Keratinocyte (primary cell): Measurements from ENCODE around the gene CEP126. TPM values are rescaled to one million over a fixed set of nuclear protein-coding genes. Genes with fewer than 3 reads are reported as not detected.

Experiments used
- DNase-seq: peaks from one replicate; pipeline ENCODE4 v3.0.0-alpha.2; 2011; ENCODE audit warnings: low read depth, missing footprints, low spot score
- FAIRE-seq: peaks from 2 replicates; lab custom pipeline; 2011; peaks lifted over from hg19 to GRCh38; lab: Jason Lieb, UNC
- H2AFZ ChIP-seq: 2 replicates; pipeline ENCODE4 v1.6.0; 2012; ENCODE audit warnings: low read length, control low read depth, inconsistent platforms; ENCODE audit not compliant: control insufficient read depth
- H3K27ac ChIP-seq: 2 replicates; pipeline ENCODE4 v1.5.1; 2011; ENCODE audit warnings: low read length; ENCODE audit not compliant: control insufficient read depth, insufficient read depth
- H3K27me3 ChIP-seq: 3 replicates; pipeline ENCODE4 v1.6.0; 2011; ENCODE audit warnings: low read length; ENCODE audit not compliant: control insufficient read depth, insufficient read depth; ENCODE audit errors: extremely low read depth
- H3K36me3 ChIP-seq, 2 experiments: 2 replicates in 1 of 2; 3 replicates in 1 of 2; pipeline ENCODE4 v1.5.1; 2011; ENCODE audit warnings: low read length in 2 of 2, mild to moderate bottlenecking in 1 of 2; ENCODE audit not compliant: control insufficient read depth in 2 of 2, insufficient read depth in 2 of 2; ENCODE audit errors: extremely low read depth in 1 of 2
- H3K4me1 ChIP-seq: 3 replicates; pipeline ENCODE4 v1.5.1; 2011; ENCODE audit warnings: low read length; ENCODE audit not compliant: control insufficient read depth, insufficient read depth; ENCODE audit errors: extremely low read depth
- H3K4me2 ChIP-seq: 3 replicates; pipeline ENCODE4 v1.6.0; 2011; ENCODE audit warnings: low read depth, low read length; ENCODE audit not compliant: control insufficient read depth, insufficient read depth; ENCODE audit errors: extremely low read depth
- H3K4me3 ChIP-seq, 3 experiments: fragments of 200-600 bp in 1 of 3; sonication (generic) in 1 of 3; 2 replicates in 2 of 3; 3 replicates in 1 of 3; pipeline ENCODE4 v1.5.1; 2011 to 2016; ENCODE audit warnings: low read length in 3 of 3, mild to moderate bottlenecking in 3 of 3, control low read depth in 2 of 3, inconsistent platforms in 1 of 3, low read depth in 1 of 3, mixed read lengths in 1 of 3, mixed run types in 1 of 3, moderate library complexity in 1 of 3; ENCODE audit not compliant: control insufficient read depth in 2 of 3, insufficient read depth in 2 of 3; ENCODE audit errors: extremely low read depth in 1 of 3
- H3K79me2 ChIP-seq: 2 replicates; pipeline ENCODE4 v1.6.0; 2012; ENCODE audit warnings: low read length; ENCODE audit not compliant: control insufficient read depth, insufficient read depth
- H3K9ac ChIP-seq: 3 replicates; pipeline ENCODE4 v1.6.0; 2011; ENCODE audit warnings: low read length; ENCODE audit not compliant: control insufficient read depth, insufficient read depth; ENCODE audit errors: extremely low read depth
- H3K9me1 ChIP-seq: 3 replicates; pipeline ENCODE4 v1.6.0; 2011; ENCODE audit warnings: low read length; ENCODE audit not compliant: control insufficient read depth, insufficient read depth; ENCODE audit errors: extremely low read depth
- H3K9me3 ChIP-seq: 2 replicates; pipeline ENCODE4 v1.5.1; 2012; ENCODE audit warnings: low read depth, low read length; ENCODE audit not compliant: control insufficient read depth
- H4K20me1 ChIP-seq: 3 replicates; pipeline ENCODE4 v1.6.0; 2011; ENCODE audit warnings: low read length; ENCODE audit not compliant: control insufficient read depth, insufficient read depth; ENCODE audit errors: extremely low read depth
- EZH2 ChIP-seq: IDR thresholded peaks from one replicate; pipeline ENCODE4 v1.6.1; 2012; ENCODE audit warnings: inconsistent platforms, mild to moderate bottlenecking, low read length, moderate library complexity
- dilution Hi-C: fragments of 300-500 bp; cut with MboI; formaldehyde crosslinking; loops from one replicate; pipeline ENCODE4 v1.7.0; 2020; ENCODE audit warnings: low sequenced_read_pairs; ENCODE audit not compliant: extremely low pct_ligation_motif_present
- polyA plus RNA-seq, 5 experiments: library from polyadenylated mRNA; depleted of rRNA in 3 of 5; stranded (reverse) in 3 of 5; stranded (forward) in 1 of 5; unstranded in 1 of 5; fragments of >200 nt; gene quantifications; 1 replicate in 1 of 5; 2 replicates in 3 of 5; 3 replicates in 1 of 5; pipeline versions ENCODE4 v1.2.1 to v1.2.3, GENCODE V29; 2011 to 2012; ENCODE audit warnings: missing spikeins in 2 of 5, low read depth in 1 of 5, low replicate concordance in 1 of 5
- TF ChIP-seq, protein P1 (sequence below), 3 experiments: IDR thresholded peaks in 1 of 3; conservative IDR thresholded peaks in 1 of 3; optimal IDR thresholded peaks in 1 of 3; 2 replicates in 2 of 3; 3 replicates in 1 of 3; pipeline versions ENCODE3 to v1.5.1; 2011; ENCODE audit warnings: low read length in 3 of 3, mild to moderate bottlenecking in 3 of 3, moderate library complexity in 2 of 3, control low read depth in 1 of 3, inconsistent platforms in 1 of 3; ENCODE audit not compliant: insufficient read depth in 2 of 3; ENCODE audit errors: extremely low read depth in 1 of 3

CEP126 gene
- polyA plus RNA-seq, 1 donor (not counting 4 experiments of a cell fraction or from before 2014, with no cell fraction given) = 3.4 TPM

DNA sequence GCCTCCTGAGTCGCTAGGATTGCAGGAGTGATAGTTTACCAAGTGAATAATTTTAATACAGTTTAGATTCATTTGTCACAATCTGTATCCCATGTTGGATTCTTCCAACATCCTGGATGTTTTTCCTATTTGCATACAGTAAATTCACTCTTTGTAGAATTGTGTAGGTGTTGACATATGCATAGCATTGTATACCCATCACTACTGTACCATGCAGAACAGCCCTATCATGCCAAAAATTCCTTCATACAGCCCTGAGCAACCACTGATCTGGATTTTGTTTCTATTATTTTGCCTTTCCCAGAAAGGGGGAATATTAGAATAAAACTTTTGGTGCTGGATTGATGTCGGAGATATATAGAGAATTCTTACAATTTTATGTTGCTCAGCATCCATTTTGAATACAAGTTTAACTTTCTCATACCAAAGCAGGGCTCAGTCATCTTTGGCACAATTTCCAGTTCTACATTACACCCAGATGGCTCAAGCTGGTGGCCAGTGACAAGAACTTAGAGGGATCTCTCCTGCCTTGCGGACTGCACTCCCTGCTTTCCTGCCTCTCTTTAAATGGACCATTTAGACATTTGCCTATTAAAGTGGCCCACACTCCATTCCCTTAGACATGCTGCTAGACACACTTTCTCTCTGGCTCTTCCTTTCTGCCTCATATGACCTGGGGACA, 87.0 kb downstream of the CEP126 start:
- dilution Hi-C loops = no loop called here
- no peak for DNase-seq
- H3K9me3 ChIP-seq = no peaks in the 10 kb centered on the region
- no peaks in the 10 kb centered on the region for H3K9me1 ChIP-seq
- H3K36me3 ChIP-seq = no peaks in the 10 kb centered on the region
- FAIRE-seq = no peak
- no peak overlapping the region for H3K4me2 ChIP-seq
- H3K4me1 ChIP-seq = no peaks in the 10 kb centered on the region
- H3K79me2 ChIP-seq = no peaks in the 10 kb centered on the region
- H4K20me1 ChIP-seq = no peaks in the 10 kb centered on the region
- H2AFZ ChIP-seq = no peak overlapping the region
- H3K9ac ChIP-seq = no peak overlapping the region
- H3K4me3 ChIP-seq = no peak overlapping the region
- TF ChIP-seq, protein P1, sequence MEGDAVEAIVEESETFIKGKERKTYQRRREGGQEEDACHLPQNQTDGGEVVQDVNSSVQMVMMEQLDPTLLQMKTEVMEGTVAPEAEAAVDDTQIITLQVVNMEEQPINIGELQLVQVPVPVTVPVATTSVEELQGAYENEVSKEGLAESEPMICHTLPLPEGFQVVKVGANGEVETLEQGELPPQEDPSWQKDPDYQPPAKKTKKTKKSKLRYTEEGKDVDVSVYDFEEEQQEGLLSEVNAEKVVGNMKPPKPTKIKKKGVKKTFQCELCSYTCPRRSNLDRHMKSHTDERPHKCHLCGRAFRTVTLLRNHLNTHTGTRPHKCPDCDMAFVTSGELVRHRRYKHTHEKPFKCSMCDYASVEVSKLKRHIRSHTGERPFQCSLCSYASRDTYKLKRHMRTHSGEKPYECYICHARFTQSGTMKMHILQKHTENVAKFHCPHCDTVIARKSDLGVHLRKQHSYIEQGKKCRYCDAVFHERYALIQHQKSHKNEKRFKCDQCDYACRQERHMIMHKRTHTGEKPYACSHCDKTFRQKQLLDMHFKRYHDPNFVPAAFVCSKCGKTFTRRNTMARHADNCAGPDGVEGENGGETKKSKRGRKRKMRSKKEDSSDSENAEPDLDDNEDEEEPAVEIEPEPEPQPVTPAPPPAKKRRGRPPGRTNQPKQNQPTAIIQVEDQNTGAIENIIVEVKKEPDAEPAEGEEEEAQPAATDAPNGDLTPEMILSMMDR (optimal IDR thresholded peaks at IDR 0.05 in 1 of 3, IDR thresholded peaks at IDR 0.05 in 1 of 3, conservative IDR thresholded peaks at IDR 0.05 in 1 of 3; ENCODE audit: extremely low read depth in 1 of 3, insufficient read depth in 2 of 3, low read length in 3 of 3) = no peak
- TF ChIP-seq EZH2 = no peak
- no peak overlapping the region for H3K27ac ChIP-seq
- no peaks in the 10 kb centered on the region for H3K27me3 ChIP-seq

- DNase-seq (no peak), FAIRE-seq (no peak)
- Histone ChIP-seq H3K36me3 (no peaks in the 10 kb centered on the region), H3K27me3 (no peaks in the 10 kb centered on the region), H3K9me1 (no peaks in the 10 kb centered on the region), H3K27ac (no peak overlapping the region), H3K79me2 (no peaks in the 10 kb centered on the region), H4K20me1 (no peaks in the 10 kb centered on the region), H2AFZ (no peak overlapping the region), H3K4me2 (no peak overlapping the region), H3K9ac (no peak overlapping the region), H3K4me1 (peaks cover 6% of the 10 kb centered on the region), H3K9me3 (no peaks in the 10 kb centered on the region), H3K4me3 (no peak overlapping the region)
- dilution Hi-C loops = no loop called here
- TF ChIP-seq, protein P1 (optimal IDR thresholded peaks at IDR 0.05 in 1 of 3, IDR thresholded peaks at IDR 0.05 in 1 of 3, conservative IDR thresholded peaks at IDR 0.05 in 1 of 3; ENCODE audit: extremely low read depth in 1 of 3, insufficient read depth in 2 of 3, low read length in 3 of 3) = no peak
These were observed 89.4 kb downstream of the CEP126 start for GRCh38 chr11:102004220-102004619.
